Activated CD8-positive, alpha-beta memory T cell treated with anti-CD3 and anti-CD28 coated beads, Interleukin-2, amount 50 U/mL, for 48 hours (primary cell): ENCODE results near the gene CD27.
"Not testable (repeated sequence)": the region's sequence is repeated elsewhere in the genome, so short reads cannot be mapped to it uniquely, and the experiment has no call there.

Experiments used
- DNase-seq: peaks from one replicate; pipeline ENCODE4 v3.0.0-alpha.2; 2020

CD27 gene

GRCh38 chr12:6489449-6489848 is 44.7 kb downstream of the CD27 start:
- no peak for DNase-seq

GRCh38 chr12:6490673-6491072 is 45.9 kb downstream of the CD27 start:
- DNase-seq, result not testable (repeated sequence)

- peak; percentile 99 for DNase-seq
Measured at GRCh38 chr12:6492838-6493496, 48.2 kb downstream of the CD27 start, which contains the start of gene MRPL51. MRPL51 (minus strand) TSS chr12:6493262; CDS start chr12:6493136, 126 bp downstream.

- DNase-seq, result peak; percentile 95
Measured at GRCh38 chr12:6493497-6494257, 48.9 kb downstream of the CD27 start, which contains the start of gene NCAPD2. NCAPD2 (plus strand) TSS chr12:6494102; CDS start chr12:6495099, 997 bp downstream.

GRCh38 chr12:6494258-6494743 is 49.5 kb downstream of the CD27 start:
- no peak for DNase-seq

- DNase-seq, result no peak
Measured at GRCh38 chr12:6494968-6495367, 50.2 kb downstream of the CD27 start.

- DNase-seq, result not testable (repeated sequence)
Measured at GRCh38 chr12:6497291-6497690, 52.5 kb downstream of the CD27 start.

- DNase-seq, result no peak
Measured at GRCh38 chr12:6500466-6500865, 55.7 kb downstream of the CD27 start.
